ENCODE data around the gene TRPM8.

The TRPM8 gene

DNA sequence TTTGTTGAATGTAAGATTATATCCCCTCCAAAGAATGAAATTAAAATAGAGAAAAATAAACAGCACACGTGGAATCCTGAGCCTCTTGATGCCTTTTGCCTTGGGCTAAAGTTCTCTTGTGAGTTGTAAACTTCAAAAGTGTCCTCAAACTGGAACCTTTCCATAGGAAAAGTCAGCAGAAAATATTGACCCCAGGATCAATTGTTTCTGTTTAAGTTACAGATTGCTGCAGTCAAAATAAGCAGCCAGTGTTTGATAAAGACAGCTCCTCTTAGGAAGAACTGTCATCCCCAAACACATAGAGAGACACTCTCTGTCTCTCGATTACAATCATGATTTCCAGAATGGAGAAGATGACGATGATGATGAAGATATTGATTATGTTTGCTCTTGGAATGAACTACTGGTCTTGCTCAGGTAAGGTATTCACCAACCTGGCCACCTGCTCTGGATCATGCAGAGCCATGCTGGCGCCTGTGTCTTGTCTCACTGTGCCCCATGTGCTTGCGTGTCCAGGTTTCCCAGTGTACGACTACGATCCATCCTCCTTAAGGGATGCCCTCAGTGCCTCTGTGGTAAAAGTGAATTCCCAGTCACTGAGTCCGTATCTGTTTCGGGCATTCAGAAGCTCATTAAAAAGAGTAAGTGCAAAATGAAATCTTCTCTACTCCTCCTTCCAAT, 133.4 kb downstream of the TRPM8 start, which contains the start of gene SPP2:
TSS of gene SPP2 (plus strand) at position 248 of the 681 bp plus-strand sequence. CDS start at position 333, 85 bp downstream.
- DNase-seq: no peak

- no peak for DNase-seq
Observed at GRCh38 chr2:234051374-234052070, 134.3 kb downstream of the TRPM8 start.

DNA sequence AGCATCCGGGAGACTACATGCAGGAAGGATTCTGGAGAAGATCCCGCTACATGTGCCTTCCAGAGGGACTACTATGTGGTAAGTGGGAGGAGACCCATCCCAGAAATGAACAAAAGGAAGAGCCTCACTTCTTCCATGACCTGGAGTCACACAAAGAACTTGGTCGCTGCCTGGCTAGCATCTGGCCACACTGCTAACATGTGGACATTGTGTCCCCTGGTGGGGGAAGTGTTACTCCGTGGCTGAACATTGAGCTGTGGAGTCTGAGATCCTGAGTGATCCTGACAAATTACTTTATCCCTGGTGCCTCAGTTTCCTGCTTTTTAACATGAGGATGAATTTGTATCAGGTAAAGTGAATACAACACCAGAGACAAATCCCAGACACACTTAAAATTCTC, 141.7 kb downstream of the TRPM8 start:
- no peak for DNase-seq

DNA sequence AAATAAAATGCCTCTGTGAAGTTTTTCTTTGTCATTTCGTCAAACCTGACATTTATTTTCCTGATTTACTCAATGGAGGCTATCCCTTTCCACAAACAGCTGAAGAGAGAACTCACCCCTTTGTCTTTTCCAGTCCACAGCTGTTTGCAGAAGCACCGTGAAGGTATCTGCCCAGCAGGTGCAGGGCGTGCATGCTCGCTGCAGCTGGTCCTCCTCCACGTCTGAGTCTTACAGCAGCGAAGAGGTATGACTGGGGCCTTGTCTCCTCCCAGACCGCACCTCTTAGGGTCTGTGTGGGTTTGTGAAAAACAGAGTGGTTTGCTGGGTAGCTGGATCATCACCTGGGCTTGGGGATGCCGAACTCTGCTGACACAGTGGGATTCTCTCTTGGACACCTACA, 143.1 kb downstream of the TRPM8 start:
- no peak for DNase-seq

DNA sequence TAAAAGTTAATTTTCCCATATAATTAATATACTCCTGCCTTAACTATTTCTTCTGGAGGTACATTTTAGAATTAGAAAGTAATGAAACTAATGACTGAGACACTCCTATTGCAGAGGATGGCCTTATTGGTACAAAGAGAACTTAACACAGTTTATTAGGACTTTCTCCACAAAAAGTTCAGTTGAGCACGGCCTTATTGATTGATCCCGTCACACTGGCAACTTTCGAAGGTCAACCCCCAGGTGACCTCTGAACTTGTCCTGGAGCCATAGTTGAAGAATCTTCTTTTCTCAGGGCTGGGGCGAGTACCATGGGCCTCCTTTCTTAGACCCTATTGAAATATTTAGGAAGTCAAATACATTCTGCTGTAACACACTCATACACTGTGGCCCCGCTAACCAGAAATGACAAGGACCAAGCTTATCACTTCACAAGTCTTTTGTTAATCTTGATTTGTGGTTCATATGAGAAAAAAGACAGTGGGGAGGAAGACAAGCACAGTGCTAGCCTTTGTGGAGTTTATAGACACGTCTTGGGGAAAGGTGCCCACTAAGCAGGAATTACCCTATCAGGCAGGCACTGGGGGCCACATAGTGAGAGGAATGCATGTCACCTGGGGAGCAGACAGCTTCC, 144.6 kb downstream of the TRPM8 start:
- no peak for DNase-seq

DNA sequence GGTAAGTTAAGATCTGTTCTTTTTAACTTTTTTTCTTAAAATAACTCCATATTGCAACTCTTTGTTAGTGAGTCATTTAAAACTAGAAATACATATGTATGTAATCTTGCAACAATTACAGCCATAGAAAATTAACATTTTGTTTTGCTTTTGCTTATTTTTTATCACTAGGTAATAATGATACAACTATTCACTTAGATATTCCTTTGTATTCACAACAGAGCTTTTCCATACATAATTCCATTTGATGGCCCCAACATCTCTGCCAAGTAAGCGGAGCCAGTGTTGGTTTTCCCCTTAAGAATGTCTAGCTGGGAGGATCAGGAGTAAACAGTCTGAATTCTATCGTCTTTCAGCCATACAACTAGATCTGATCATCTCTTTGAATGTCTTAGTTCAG, 149.4 kb downstream of the TRPM8 start:
- no peak for DNase-seq
